Measurements from ENCODE around the gene DGKH.
"Not testable (repeated sequence)": the region's sequence is repeated elsewhere in the genome, so short reads cannot be mapped to it uniquely, and the experiment has no call there.

Gene DGKH

GRCh38 chr13:42136518-42136917 lies 88.1 kb downstream of the DGKH start:
- Histone ChIP-seq H3K36me3 (ENCODE audit: control insufficient read depth, insufficient read depth, low read length) (no peaks in the 10 kb centered on the region), H3K27me3 (ENCODE audit: control insufficient read depth, insufficient read depth, low read length) (no peaks in the 10 kb centered on the region)
- WGBS (ENCODE audit: insufficient coverage, insufficient read length): no CpG with 5 or more reads among the region's 3 CpGs

DNA sequence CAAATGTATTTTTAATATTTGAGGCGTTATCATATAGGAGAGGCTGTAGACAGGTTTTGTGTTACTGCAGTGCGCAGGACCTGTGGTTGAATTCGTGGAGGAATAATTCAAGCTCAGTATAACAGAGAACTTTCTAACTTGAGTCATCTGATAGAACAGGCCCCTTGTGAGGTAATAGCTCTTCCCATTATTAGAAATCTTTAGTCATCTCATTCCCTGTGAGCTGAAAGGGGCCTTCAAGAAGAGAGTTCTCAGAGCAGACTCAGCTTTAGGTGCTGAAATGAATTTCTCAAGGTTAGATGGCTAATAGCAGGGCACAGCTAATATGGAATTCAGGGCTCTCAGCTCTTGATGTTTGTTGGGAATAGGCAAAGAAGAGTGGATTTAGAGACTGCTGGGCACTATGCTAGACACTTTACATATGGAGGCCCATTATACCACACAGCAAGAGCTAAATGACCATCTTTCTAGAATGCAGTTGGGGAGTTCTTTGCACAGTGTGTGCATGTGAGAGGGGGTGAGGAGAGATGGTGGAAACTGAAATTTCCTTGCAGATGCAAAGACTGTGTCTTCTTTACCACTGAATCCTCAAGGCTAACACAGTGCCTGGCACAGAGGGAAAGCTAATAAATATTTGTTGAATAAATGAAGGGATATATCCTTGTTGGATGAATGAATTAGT lies 89.5 kb downstream of the DGKH start:
- no peaks in the 10 kb centered on the region for H3K27me3 ChIP-seq (ENCODE audit: control insufficient read depth, insufficient read depth, low read length)
- H3K36me3 ChIP-seq (ENCODE audit: control insufficient read depth, insufficient read depth, low read length): no peaks in the 10 kb centered on the region
- H3K9me3 ChIP-seq (ENCODE audit: control insufficient read depth, insufficient read depth, low read length): no peaks in the 10 kb centered on the region
- WGBS (ENCODE audit: insufficient coverage, insufficient read length): 100% methylated on average over 2 of the region's 3 CpGs
- no peaks in the 10 kb centered on the region for H3K4me1 ChIP-seq (ENCODE audit: control insufficient read depth, insufficient read depth, low read length)
- H3K27ac ChIP-seq (ENCODE audit: low read length): no peak overlapping the region
- no peak overlapping the region for H3K4me3 ChIP-seq (ENCODE audit: low read length)
- no peak for DNase-seq (ENCODE audit: low read depth, low spot score)

More at GRCh38 chr13:42136518-42136917, 88.1 kb downstream of the DGKH start:
- Histone ChIP-seq H3K27ac (ENCODE audit: low read length) (no peak overlapping the region), H3K4me1 (ENCODE audit: control insufficient read depth, insufficient read depth, low read length) (no peaks in the 10 kb centered on the region), H3K4me3 (ENCODE audit: low read length) (no peak overlapping the region), H3K9me3 (ENCODE audit: control insufficient read depth, insufficient read depth, low read length) (no peaks in the 10 kb centered on the region)
- no peak for DNase-seq (ENCODE audit: low read depth, low spot score)

DNA sequence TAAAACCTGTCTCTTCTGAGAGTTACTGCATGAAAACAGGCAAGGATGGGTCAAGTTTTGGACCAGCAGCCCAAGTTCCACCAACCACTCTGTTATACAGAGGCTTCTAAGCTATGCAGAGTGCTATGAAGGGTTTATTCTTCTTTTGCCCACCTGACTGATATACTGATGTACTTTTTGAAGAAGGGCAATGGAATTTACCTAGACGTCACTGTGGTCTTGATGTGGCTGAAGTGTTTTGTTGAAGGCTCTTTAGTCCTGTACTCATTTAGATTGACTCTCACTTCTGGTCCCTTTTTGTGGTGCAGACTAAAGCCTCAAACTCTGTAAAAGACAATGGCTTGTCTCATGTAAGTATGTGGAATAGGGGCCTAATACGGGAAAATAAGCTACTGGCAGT lies 92.0 kb downstream of the DGKH start:
- no peaks in the 10 kb centered on the region for H3K36me3 ChIP-seq (ENCODE audit: control insufficient read depth, insufficient read depth, low read length)
- no peak for DNase-seq (ENCODE audit: low read depth, low spot score)
- H3K27ac ChIP-seq (ENCODE audit: low read length): no peak overlapping the region
- WGBS (ENCODE audit: insufficient coverage, insufficient read length): no CpG with 5 or more reads among the region's 2 CpGs
- H3K27me3 ChIP-seq (ENCODE audit: control insufficient read depth, insufficient read depth, low read length): no peaks in the 10 kb centered on the region
- no peak overlapping the region for H3K4me3 ChIP-seq (ENCODE audit: low read length)
- H3K4me1 ChIP-seq (ENCODE audit: control insufficient read depth, insufficient read depth, low read length): no peaks in the 10 kb centered on the region
- no peaks in the 10 kb centered on the region for H3K9me3 ChIP-seq (ENCODE audit: control insufficient read depth, insufficient read depth, low read length)

DNA sequence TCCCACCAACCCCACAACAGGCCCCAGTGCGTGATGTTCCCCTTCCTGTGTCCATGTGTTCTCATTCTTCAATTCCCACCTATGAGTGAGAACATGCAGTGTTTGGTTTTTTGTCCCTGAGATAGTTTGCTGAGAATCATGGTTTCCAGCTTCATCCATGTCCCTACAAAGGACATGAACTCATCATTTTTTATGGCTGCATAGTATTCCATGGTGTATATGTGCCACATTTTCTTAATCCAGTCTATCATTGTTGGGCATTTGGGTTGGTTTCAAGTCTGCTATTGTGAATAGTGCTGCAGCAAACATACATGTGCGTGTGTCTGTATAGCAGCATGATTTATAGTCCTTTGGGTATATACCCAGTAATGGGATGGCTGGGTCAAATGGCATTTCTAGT lies 92.6 kb downstream of the DGKH start:
- not testable (repeated sequence) for H3K9me3 ChIP-seq (ENCODE audit: control insufficient read depth, insufficient read depth, low read length); H3K4me1 ChIP-seq (ENCODE audit: control insufficient read depth, insufficient read depth, low read length); DNase-seq (ENCODE audit: low read depth, low spot score); H3K27me3 ChIP-seq (ENCODE audit: control insufficient read depth, insufficient read depth, low read length); H3K27ac ChIP-seq (ENCODE audit: low read length); H3K4me3 ChIP-seq (ENCODE audit: low read length); H3K36me3 ChIP-seq (ENCODE audit: control insufficient read depth, insufficient read depth, low read length)
- WGBS (ENCODE audit: insufficient coverage, insufficient read length): no CpG with 5 or more reads among the region's 2 CpGs

DNA sequence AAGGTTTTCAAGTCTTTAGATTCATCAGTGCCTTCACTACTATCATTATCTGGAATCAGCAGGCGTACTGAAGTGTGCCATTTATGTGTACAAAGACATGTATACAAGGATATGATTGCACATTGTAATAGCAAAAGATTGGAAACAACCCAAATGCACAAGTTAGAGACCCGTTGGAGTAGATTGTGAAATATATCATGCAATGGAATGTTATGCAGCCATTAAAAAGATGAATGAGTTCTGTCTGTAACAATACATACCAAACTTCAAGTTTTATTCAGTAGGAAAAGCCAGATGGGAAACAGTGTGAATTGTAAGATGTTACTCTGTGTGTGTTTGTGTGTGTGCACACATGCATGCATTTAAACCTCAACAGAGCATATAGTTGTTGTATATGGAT lies 97.9 kb downstream of the DGKH start:
- no peaks in the 10 kb centered on the region for H3K36me3 ChIP-seq (ENCODE audit: control insufficient read depth, insufficient read depth, low read length)
- H3K27me3 ChIP-seq (ENCODE audit: control insufficient read depth, insufficient read depth, low read length): no peaks in the 10 kb centered on the region
- no peak overlapping the region for H3K4me3 ChIP-seq (ENCODE audit: low read length)
- H3K4me1 ChIP-seq (ENCODE audit: control insufficient read depth, insufficient read depth, low read length): no peaks in the 10 kb centered on the region
- no peaks in the 10 kb centered on the region for H3K9me3 ChIP-seq (ENCODE audit: control insufficient read depth, insufficient read depth, low read length)
- no peak overlapping the region for H3K27ac ChIP-seq (ENCODE audit: low read length)
- DNase-seq (ENCODE audit: low read depth, low spot score): no peak
- no CpG with 5 or more reads among the region's 2 CpGs for WGBS (ENCODE audit: insufficient coverage, insufficient read length)

GRCh38 chr13:42148538-42148937 lies 100.1 kb downstream of the DGKH start:
- no peaks in the 10 kb centered on the region for H3K4me1 ChIP-seq (ENCODE audit: control insufficient read depth, insufficient read depth, low read length)
- H3K27me3 ChIP-seq (ENCODE audit: control insufficient read depth, insufficient read depth, low read length): no peaks in the 10 kb centered on the region
- no peaks in the 10 kb centered on the region for H3K9me3 ChIP-seq (ENCODE audit: control insufficient read depth, insufficient read depth, low read length)
- H3K36me3 ChIP-seq (ENCODE audit: control insufficient read depth, insufficient read depth, low read length): no peaks in the 10 kb centered on the region
- DNase-seq (ENCODE audit: low read depth, low spot score): no peak
- WGBS (ENCODE audit: insufficient coverage, insufficient read length): no CpG with 5 or more reads among the region's 7 CpGs
- no peak overlapping the region for H3K4me3 ChIP-seq (ENCODE audit: low read length)
- H3K27ac ChIP-seq (ENCODE audit: low read length): no peak overlapping the region

GRCh38 chr13:42149136-42149535 lies 100.7 kb downstream of the DGKH start:
- no peaks in the 10 kb centered on the region for H3K4me1 ChIP-seq (ENCODE audit: control insufficient read depth, insufficient read depth, low read length)
- H3K9me3 ChIP-seq (ENCODE audit: control insufficient read depth, insufficient read depth, low read length): no peaks in the 10 kb centered on the region
- H3K27me3 ChIP-seq (ENCODE audit: control insufficient read depth, insufficient read depth, low read length): no peaks in the 10 kb centered on the region
- WGBS (ENCODE audit: insufficient coverage, insufficient read length): no CpG with 5 or more reads among the region's 4 CpGs
- H3K4me3 ChIP-seq (ENCODE audit: low read length): no peak overlapping the region
- H3K36me3 ChIP-seq (ENCODE audit: control insufficient read depth, insufficient read depth, low read length): no peaks in the 10 kb centered on the region
- no peak for DNase-seq (ENCODE audit: low read depth, low spot score)
- no peak overlapping the region for H3K27ac ChIP-seq (ENCODE audit: low read length)

GRCh38 chr13:42151781-42152180 lies 103.3 kb downstream of the DGKH start:
- Histone ChIP-seq H3K27me3 (ENCODE audit: control insufficient read depth, insufficient read depth, low read length) (no peaks in the 10 kb centered on the region), H3K9me3 (ENCODE audit: control insufficient read depth, insufficient read depth, low read length) (no peaks in the 10 kb centered on the region), H3K4me1 (ENCODE audit: control insufficient read depth, insufficient read depth, low read length) (no peaks in the 10 kb centered on the region), H3K36me3 (ENCODE audit: control insufficient read depth, insufficient read depth, low read length) (0 out of 2 replicates have a peak, but pooled peaks cover 3% of the 10 kb centered on the region), H3K27ac (ENCODE audit: low read length) (no peak overlapping the region), H3K4me3 (ENCODE audit: low read length) (no peak overlapping the region)
- no peak for DNase-seq (ENCODE audit: low read depth, low spot score)
- no CpG with 5 or more reads among the region's 1 CpG for WGBS (ENCODE audit: insufficient coverage, insufficient read length)

DNA sequence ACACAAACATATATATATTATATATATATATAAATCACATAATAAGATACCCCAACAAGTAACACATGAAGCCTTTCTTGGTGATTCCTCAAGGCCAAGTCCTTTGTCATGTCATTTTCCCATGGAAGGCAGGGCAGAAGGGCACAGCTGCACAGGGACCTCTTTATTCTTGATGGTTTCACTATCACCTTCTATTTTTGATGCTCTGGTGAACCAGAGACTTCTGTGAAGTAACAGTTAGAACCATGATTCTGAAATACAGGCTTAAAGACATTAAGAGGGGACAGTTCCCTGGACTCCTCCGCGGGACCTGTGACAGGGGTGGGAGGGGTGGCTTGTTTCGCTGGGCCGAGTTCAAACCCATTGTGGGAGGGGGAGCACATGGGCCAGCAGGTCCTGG lies 104.0 kb downstream of the DGKH start:
- H3K4me1 ChIP-seq (ENCODE audit: control insufficient read depth, insufficient read depth, low read length): no peaks in the 10 kb centered on the region
- H3K36me3 ChIP-seq (ENCODE audit: control insufficient read depth, insufficient read depth, low read length): 0 out of 2 replicates have a peak, but pooled peaks cover 3% of the 10 kb centered on the region
- WGBS (ENCODE audit: insufficient coverage, insufficient read length): no CpG with 5 or more reads among the region's 4 CpGs
- no peak overlapping the region for H3K4me3 ChIP-seq (ENCODE audit: low read length)
- DNase-seq (ENCODE audit: low read depth, low spot score): no peak
- H3K27me3 ChIP-seq (ENCODE audit: control insufficient read depth, insufficient read depth, low read length): no peaks in the 10 kb centered on the region
- no peaks in the 10 kb centered on the region for H3K9me3 ChIP-seq (ENCODE audit: control insufficient read depth, insufficient read depth, low read length)
- H3K27ac ChIP-seq (ENCODE audit: low read length): no peak overlapping the region

DNA sequence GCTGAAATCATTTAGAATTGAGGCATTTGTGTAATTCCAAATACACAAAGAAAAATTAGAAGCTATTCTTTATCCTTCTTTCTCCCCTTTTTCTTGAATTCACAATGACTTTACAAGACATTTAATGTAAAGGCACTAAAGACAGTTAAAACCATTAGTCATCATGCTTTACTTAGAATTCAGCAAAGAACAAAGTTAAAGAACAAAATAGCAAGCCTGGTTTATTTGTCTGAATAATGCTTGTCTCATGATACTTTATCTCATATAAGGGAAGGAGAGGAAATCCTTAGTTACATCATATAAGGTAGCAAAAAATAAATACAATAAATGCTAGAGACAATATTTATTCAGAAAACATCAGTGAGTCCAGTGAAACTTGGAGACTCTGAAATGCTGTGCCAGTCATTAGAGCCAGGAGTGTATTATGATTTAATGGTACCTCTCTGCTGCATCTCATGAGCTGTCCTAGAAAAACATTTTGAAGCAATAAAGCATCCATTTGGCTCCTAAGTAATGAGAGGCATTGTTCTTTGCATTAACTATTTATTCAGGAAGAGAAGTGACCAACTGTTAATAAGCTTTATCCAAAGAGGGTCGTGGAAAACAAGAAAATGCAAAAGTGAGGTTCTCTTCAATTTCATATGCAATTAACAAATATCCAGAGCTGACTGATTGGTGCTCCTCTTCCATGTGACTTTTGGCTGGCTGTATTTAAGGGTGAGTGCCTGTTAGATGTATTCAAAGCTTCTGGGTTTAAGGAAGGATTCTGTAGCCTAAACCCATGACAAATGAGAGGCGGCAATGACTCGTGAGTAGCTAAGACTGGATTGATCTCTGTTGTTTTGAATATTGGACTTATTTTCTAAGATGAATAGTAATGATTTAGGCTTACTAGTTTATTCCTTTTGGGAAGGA lies 105.0 kb downstream of the DGKH start:
- Histone ChIP-seq H3K4me1 (ENCODE audit: control insufficient read depth, insufficient read depth, low read length) (no peaks in the 10 kb centered on the region), H3K36me3 (ENCODE audit: control insufficient read depth, insufficient read depth, low read length) (0 out of 2 replicates have a peak, but pooled peaks cover 3% of the 10 kb centered on the region), H3K9me3 (ENCODE audit: control insufficient read depth, insufficient read depth, low read length) (no peaks in the 10 kb centered on the region), H3K4me3 (ENCODE audit: low read length) (no peak overlapping the region), H3K27me3 (ENCODE audit: control insufficient read depth, insufficient read depth, low read length) (no peaks in the 10 kb centered on the region), H3K27ac (ENCODE audit: low read length) (no peak overlapping the region)
- DNase-seq (ENCODE audit: low read depth, low spot score): no peak
- WGBS (ENCODE audit: insufficient coverage, insufficient read length): no CpG with 5 or more reads among the region's 3 CpGs

Data from iPS DF 6.9 (cell line).